B cell (primary cell): Measurements from ENCODE around the gene LPIN2. TPM values are rescaled to one million over a fixed set of nuclear protein-coding genes. Genes with fewer than 3 reads are reported as not detected.
A peak's percentile ranks its signal among the peaks of the same experiment; 100 is the strongest.

ENCODE experiments used
- ATAC-seq: fragments of 200-7000 bp; cut with Tn5 transposase; one replicate; pipeline ENCODE4 v1.10.0; 2021; ENCODE audit warnings: low read depth, mild to moderate bottlenecking, moderate number of reproducible peaks, moderate library complexity
- CTCF ChIA-PET: fragments of 350-600 bp; sonication (Branson Sonifier 250); formaldehyde crosslinking; loops from one replicate; lab custom pipeline; 2021; ENCODE audit warnings: antibody characterized with exemption, inconsistent platforms; lab: Charles Lee
- POLR2A ChIA-PET: fragments of 350-600 bp; sonication (Branson Sonifier 250); formaldehyde crosslinking; loops from one replicate; lab custom pipeline; 2021; ENCODE audit warnings: antibody characterized with exemption; lab: Charles Lee
- DNase-seq: peaks from one replicate; pipeline ENCODE4 v3.0.0; 2013
- H2AFZ ChIP-seq: 2 replicates; pipeline ENCODE4 v1.6.1; 2012; ENCODE audit warnings: mild to moderate bottlenecking, low read depth, low read length; ENCODE audit not compliant: insufficient read depth, poor library complexity, severe bottlenecking
- H3K27ac ChIP-seq, 2 donors: 1 replicate in 1 of 2; 2 replicates in 1 of 2; pipeline ENCODE4 v1.5.1; 2012 to 2013; ENCODE audit warnings: low read length in 2 of 2, mild to moderate bottlenecking in 2 of 2, moderate library complexity in 1 of 2
- H3K27me3 ChIP-seq, 4 experiments: fragments of 200-600 bp in 1 of 4; sonication (generic) in 1 of 4; replicated peaks in 1 of 4; 1 replicate in 2 of 4; 2 replicates in 2 of 4; pipeline versions ENCODE4 v1.6.1 to v1.7.0; 2013 to 2016; ENCODE audit warnings: low read length in 3 of 4, mild to moderate bottlenecking in 2 of 4, mixed read lengths in 1 of 4, moderate library complexity in 1 of 4; ENCODE audit not compliant: insufficient read depth in 4 of 4, control insufficient read depth in 3 of 4; ENCODE audit errors: control extremely low read depth in 1 of 4
- H3K36me3 ChIP-seq, 2 experiments: replicated peaks in 1 of 2; 1 replicate in 1 of 2; 2 replicates in 1 of 2; pipeline versions ENCODE4 v1.6.1 to v1.7.1; 2013; ENCODE audit warnings: low read length in 1 of 2; ENCODE audit not compliant: insufficient read depth in 2 of 2, control insufficient read depth in 1 of 2; ENCODE audit errors: control extremely low read depth in 1 of 2, extremely low read depth in 1 of 2
- H3K4me1 ChIP-seq, 2 donors: fragments of 200-600 bp in 1 of 2; sonication (generic) in 1 of 2; 1 replicate in 1 of 2; 2 replicates in 1 of 2; pipeline versions ENCODE4 v1.5.1 to v1.6.1; 2013 to 2017; ENCODE audit warnings: low read length in 2 of 2; ENCODE audit not compliant: control insufficient read depth in 2 of 2, insufficient read depth in 2 of 2
- H3K4me2 ChIP-seq: replicated peaks from 2 replicates; pipeline ENCODE3; 2012; ENCODE audit warnings: mild to moderate bottlenecking, low read depth, low read length; ENCODE audit not compliant: poor library complexity, severe bottlenecking
- H3K4me3 ChIP-seq, 5 experiments: fragments of 200-600 bp in 1 of 5; sonication (generic) in 1 of 5; 1 replicate in 3 of 5; 2 replicates in 2 of 5; pipeline versions ENCODE4 v1.5.1 to v1.7.0; 2011 to 2016; ENCODE audit warnings: low read length in 4 of 5, mild to moderate bottlenecking in 4 of 5, low read depth in 2 of 5, control low read depth in 1 of 5, moderate library complexity in 1 of 5; ENCODE audit not compliant: insufficient read depth in 1 of 5; ENCODE audit errors: control extremely low read depth in 1 of 5, extremely low read depth in 1 of 5
- H3K79me2 ChIP-seq: fragments of 200-600 bp; sonication (generic); one replicate; pipeline ENCODE4 v1.6.0; 2016; ENCODE audit warnings: low read length; ENCODE audit not compliant: control insufficient read depth, insufficient read depth
- H3K9ac ChIP-seq: fragments of 200-600 bp; sonication (generic); 2 replicates; pipeline ENCODE4 v1.6.1; 2017; ENCODE audit warnings: mild to moderate bottlenecking, low read length, moderate library complexity
- H3K9me3 ChIP-seq, 3 donors: one replicate each; pipeline versions ENCODE4 v1.6.1 to v1.7.1; 2013; ENCODE audit warnings: low read length in 2 of 3; ENCODE audit not compliant: control insufficient read depth in 2 of 3, insufficient read depth in 1 of 3; ENCODE audit errors: control extremely low read depth in 1 of 3
- H4K20me1 ChIP-seq: 2 replicates; pipeline ENCODE4 v1.6.0; 2012; ENCODE audit warnings: mild to moderate bottlenecking, low read length; ENCODE audit not compliant: insufficient read depth, control insufficient read depth, poor library complexity, severe bottlenecking
- H3K27ac Mint-ChIP-seq: one replicate; pipeline ENCODE4 v1.8.0; 2021; ENCODE audit warnings: mixed read lengths
- H3K27me3 Mint-ChIP-seq: one replicate; pipeline ENCODE4 v1.8.0; 2021; ENCODE audit warnings: mixed read lengths
- H3K4me1 Mint-ChIP-seq: one replicate; pipeline ENCODE4 v1.8.0; 2021; ENCODE audit warnings: mixed read lengths
- H3K4me3 Mint-ChIP-seq: one replicate; pipeline ENCODE4 v1.8.0; 2021; ENCODE audit warnings: mixed read lengths
- H3K9me3 Mint-ChIP-seq: one replicate; pipeline ENCODE4 v1.8.0; 2022; ENCODE audit warnings: mixed read lengths; ENCODE audit not compliant: insufficient read depth
- CTCF ChIP-seq: fragments of 200-600 bp; IDR thresholded peaks from one replicate; pipeline ENCODE4 v1.8.0; 2022; ENCODE audit warnings: antibody characterized with exemption, mild to moderate bottlenecking
- EZH2 ChIP-seq: IDR thresholded peaks from 2 replicates; pipeline ENCODE4 v1.6.1; 2012; ENCODE audit warnings: borderline replicate concordance, low read depth, mild to moderate bottlenecking, moderate library complexity, low read length; ENCODE audit not compliant: insufficient read depth, poor library complexity, severe bottlenecking
- WGBS: methylation state at CpG from one replicate; pipeline ENCODE4 v1.1.5; 2013; ENCODE audit warnings: missing lambda C conversion rate; ENCODE audit not compliant: insufficient coverage; 5-methylcytosine and 5-hydroxymethylcytosine counted together
- intact Hi-C: fragments of 100-400 bp; cut with micrococcal nuclease; formaldehyde crosslinking; loops from one replicate; pipeline ENCODE4 v1.10.0; 2022
- polyA plus RNA-seq: library from polyadenylated mRNA; depleted of rRNA; stranded (reverse); fragments of >200 nt; gene quantifications from 2 replicates; pipeline ENCODE4 v1.2.3, GENCODE V29; 2012
- total RNA-seq, 2 donors: library from RNA; stranded (reverse); fragments of 120-200 nt in 1 of 2; gene quantifications; 1 replicate in 1 of 2; 2 replicates in 1 of 2; pipeline versions ENCODE4 v1.2.3 to v1.2.4, GENCODE V29; 2013 to 2022

LPIN2 gene
- total and polyA plus RNA-seq, 2 donors (not counting 1 experiment from before 2014, with no cell fraction given) = 8.0 to 31.0 TPM

- H3K4me2 ChIP-seq = peak overlapping the region; percentile 2
- CTCF ChIA-PET = interaction anchor here (0.8 to 8.5 kb wide), 31 partner anchors 9 to 681 kb away, joined by 3 to 255 read pairs (median 9); partner anchors contain the start of genes MYL12A and SMCHD1
Measured at GRCh38 chr18:2984703-2985261, 28.2 kb downstream of the LPIN2 start.

More at GRCh38 chr18:2984703-2985261, 28.2 kb downstream of the LPIN2 start:
- no peak overlapping the region for H3K27ac ChIP-seq
- intact Hi-C loops = loop anchor here (1.0 to 5.0 kb wide), 4 partner anchors 14 to 262 kb away; partner anchors contain the start of genes EMILIN2 and MYL12A
- no peaks in the 10 kb centered on the region for H3K9me3 ChIP-seq
- DNase-seq (peak; percentile 39), ATAC-seq (no peak)
- TF ChIP-seq CTCF (no peak), EZH2 (no peak)
- Mint-ChIP-seq H3K9me3 (no peaks in the 10 kb centered on the region), H3K4me3 (no peak overlapping the region), H3K4me1 (peaks cover 53% of the 10 kb centered on the region), H3K27ac (peak overlapping the region; percentile 42), H3K27me3 (no peaks in the 10 kb centered on the region)
- H3K36me3 ChIP-seq = no peaks in the 10 kb centered on the region
- 88% methylated on average over 1 of the region's 2 CpGs for WGBS
- no peak overlapping the region for H3K4me3 ChIP-seq
- no peaks in the 10 kb centered on the region for H4K20me1 ChIP-seq
- no peak overlapping the region for H2AFZ ChIP-seq
- peaks cover 40 to 55% of the 10 kb centered on the region in 2 donors for H3K4me1 ChIP-seq
- peaks cover 85% of the 10 kb centered on the region for H3K79me2 ChIP-seq
- no peak overlapping the region for H3K9ac ChIP-seq
- POLR2A ChIA-PET = interaction anchor here (0.7 to 1.1 kb wide), 3 partner anchors 9 to 135 kb away, joined by 3 to 8 read pairs (median 4); no protein-coding TSS in a partner anchor
- no peaks in the 10 kb centered on the region for H3K27me3 ChIP-seq
